GM18498 (cell line): Measurements from ENCODE around the gene CBFA2T2.
A peak's percentile ranks its signal among the peaks of the same experiment; 100 is the strongest.
"Not testable (repeated sequence)": the region's sequence is repeated elsewhere in the genome, so short reads cannot be mapped to it uniquely, and the experiment has no call there.

Experiments used
- ATAC-seq: cut with Tn5 transposase; IDR thresholded peaks from one replicate; pipeline ENCODE4 v1.9.1; 2021; ENCODE audit warnings: mild to moderate bottlenecking, moderate library complexity; ENCODE audit not compliant: unreplicated experiment

CBFA2T2 gene

DNA sequence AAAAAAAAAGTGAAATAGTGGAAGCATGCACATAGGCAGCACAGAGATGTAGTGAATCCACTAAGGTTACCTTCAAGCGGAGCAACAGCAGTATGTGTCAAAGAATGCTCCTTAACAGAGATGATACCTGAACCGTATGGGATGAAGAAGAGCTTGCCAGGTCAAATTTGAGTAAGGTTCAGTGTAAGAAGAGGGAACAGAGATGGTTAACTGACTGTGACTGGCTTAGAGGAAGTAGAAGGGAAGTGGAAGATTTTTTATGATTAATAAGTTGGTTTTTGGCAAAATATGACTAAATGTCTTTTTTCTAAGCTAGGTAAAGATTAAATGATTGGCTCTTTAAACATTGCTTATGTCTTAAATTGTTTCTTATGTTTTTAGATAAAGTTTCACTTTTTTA lies 119.6 kb downstream of the CBFA2T2 start:
- no peak for ATAC-seq

DNA sequence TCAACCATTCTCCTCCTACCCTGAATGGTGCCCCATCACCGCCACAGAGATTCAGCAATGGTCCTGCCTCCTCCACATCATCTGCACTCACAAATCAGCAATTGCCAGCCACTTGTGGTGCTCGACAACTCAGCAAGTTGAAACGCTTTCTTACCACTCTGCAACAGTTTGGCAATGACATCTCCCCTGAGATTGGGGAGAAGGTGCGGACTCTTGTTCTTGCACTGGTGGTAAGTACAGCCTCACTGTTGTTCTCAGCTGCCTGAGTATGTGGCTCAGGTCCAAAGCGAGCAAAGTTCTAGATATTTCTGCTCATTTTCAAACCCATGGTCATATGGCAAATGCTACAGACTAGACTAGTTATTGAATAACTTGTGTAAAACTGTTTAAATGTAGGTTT lies 121.2 kb downstream of the CBFA2T2 start:
- no peak for ATAC-seq

DNA sequence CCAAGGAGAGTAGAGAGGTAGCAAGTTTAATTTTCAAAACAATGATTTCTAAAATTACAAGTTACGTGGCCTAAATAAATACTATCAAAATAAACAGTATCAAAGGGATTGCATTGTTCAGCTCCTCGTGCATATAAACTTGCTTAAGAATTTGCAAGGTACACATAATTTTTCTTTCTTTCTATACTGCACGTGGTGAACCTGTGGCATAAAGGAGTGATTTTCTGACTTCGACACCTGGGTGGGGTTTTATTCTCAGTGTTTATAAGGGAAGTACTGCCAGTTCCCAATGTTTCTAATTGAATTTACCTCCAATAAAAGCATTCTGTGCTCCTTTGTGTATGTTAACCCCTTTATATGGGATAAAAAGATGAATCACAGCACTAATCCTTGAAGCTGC lies 122.1 kb downstream of the CBFA2T2 start:
- ATAC-seq, result no peak

DNA sequence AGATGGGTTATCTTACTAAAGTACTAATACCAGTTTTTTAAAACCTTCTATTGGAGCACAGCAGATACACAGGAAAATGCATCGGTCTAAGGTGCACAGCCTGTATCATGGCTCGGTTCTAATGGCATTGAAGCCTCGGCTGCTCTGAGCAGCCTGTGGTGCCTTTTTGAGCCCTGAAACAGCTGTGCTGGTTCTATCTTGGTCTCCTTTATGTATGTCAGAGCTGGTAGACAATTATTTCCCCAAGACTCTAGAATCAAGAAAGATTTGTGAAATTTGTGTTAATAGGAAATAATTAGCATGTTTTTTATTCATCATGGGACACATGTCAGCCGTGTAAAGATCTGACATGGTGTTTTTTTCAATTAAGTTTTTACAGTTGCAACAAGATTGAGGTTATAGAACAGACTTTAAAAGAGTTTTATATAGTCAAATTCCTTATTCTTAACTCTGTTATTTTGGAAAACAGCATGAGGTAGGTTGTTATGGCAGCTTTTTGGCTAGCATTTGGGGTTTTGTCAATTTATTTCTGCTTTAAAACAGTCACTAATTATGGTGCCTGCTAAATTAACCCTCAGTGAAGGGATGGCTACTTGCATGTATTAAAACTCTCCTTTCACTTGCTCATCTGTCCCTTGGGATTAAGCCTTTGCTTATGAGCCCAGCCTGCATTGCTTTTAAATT lies 132.0 kb downstream of the CBFA2T2 start:
- ATAC-seq, result no peak

DNA sequence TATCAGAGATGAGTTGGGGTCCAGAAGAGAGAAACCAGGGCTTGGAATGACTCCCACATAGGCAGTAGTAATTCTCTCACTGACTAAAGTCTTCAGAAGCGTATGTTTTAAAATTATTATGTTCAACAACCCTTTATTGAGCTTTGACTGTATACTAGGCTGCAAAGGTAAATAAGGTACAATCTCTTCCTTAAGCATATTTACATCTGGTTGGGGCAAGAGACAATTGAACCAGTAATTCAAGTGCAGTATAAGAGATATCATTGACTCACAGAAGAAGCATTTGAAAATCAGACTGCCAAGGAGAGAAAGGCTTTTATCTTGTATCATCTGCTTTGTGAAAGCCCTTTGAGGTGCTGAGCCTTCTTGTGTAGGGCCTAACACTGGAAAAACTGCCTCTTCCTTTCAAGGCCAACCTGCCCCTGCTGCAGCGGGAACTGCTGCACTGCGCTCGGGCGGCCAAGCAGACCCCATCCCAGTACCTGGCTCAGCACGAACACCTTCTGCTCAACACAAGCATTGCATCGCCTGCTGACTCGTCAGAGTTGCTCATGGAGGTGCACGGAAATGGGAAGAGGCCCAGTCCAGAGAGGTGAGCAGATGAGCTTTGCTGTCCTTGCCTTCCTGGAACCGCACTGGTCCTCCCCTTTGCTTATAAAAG lies 132.9 kb downstream of the CBFA2T2 start:
- no peak for ATAC-seq

DNA sequence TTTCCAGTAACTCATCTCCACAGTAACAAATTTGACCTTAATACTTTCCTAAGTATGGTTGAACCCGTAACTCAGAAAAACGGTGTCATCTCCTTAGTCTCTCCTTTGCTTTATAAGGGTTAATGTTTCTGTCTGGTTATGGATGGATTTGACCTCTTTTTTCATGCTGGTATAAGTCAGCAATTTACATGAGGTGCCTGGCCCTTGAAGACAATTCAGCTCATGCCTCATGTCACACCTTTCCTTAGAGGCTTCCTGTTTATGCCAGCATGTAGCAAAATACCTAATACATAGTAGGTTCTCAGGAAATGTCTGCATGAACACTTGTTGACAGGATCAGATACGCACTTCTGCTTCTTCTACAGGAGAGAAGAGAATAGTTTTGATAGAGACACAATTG lies 134.5 kb downstream of the CBFA2T2 start:
- ATAC-seq, result no peak

DNA sequence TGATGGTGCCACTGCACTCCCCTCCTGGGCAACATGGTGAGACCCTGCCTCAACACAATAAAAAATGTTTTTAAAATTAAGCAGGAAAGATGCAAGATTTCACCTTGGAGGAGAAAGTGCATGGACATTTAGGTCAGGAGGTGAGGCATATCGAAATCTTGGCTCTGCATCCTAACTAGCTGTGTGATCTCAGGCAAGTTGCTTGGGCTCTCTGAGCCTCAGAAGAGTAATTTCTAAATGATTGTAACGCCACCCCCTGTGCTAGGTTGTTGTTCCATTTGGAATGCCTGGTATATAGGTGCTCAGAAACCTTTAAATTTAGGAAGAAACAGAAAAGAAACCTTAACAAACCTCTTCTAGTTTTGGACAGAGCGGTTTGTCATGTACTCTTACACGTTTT lies 136.3 kb downstream of the CBFA2T2 start:
- no peak for ATAC-seq

DNA sequence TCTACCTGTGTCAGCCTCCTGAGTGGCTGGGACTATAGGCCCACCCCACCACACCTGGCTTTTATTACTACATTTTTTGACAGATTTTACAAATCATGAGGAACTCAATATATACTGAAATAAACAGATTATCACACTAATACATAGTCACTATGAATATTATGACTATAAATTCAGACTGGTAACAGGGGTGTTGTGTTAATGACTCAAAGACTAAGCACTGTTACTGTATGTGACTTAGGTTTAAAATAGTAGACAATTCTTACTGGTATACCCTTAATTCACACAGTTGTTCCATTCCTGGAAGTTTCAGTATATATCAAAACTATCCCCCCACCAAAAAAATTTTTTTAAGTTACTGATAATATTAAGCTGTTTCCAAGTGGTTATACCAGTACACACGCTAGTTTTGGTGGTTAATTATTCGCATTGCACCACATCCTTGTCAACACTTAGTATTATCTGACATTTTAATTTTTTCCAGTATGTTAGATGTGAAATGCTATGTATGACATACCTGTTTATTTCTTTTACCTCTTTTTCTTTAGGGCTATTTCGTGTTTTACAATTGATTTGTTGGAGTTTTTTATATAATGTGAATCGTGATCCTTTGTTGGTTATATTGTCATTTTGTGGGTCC lies 137.8 kb downstream of the CBFA2T2 start:
- ATAC-seq, result no peak

DNA sequence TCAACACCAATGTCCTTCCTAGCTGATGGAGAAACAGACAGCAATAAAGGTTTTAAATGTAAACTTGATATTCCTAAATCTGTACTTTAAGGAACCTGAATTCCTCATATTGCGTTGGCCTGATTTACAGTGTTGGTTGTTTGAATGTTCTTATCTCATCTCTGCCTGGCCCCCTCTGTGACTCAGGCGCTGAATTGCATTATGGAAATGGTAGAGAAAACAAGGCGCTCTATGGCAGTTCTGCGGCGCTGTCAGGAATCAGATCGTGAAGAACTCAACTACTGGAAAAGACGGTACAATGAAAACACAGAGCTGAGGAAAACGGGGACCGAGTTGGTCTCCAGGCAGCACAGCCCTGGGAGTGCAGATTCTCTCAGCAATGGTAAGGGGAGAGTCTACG lies 139.6 kb downstream of the CBFA2T2 start:
- ATAC-seq, result no peak

DNA sequence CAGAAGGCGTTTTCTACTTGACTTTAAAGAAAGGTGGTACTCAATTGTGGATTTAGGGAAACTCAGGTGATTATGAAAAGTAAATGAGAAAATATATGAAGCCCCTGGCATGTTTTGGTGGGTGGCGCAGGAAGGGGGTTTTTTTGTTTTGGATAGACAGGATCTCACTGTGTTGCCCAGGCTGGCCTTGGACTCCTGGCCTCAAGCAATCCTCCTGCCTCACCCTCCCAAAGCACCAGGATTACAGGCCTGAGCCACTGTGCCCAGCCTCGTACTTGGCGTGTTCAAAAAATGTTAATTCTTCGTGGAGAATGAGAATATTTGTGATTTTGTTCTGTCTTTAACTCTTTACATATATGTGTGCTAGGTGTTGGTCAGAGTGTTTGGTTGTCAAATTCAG lies 140.1 kb downstream of the CBFA2T2 start:
- ATAC-seq, result no peak

DNA sequence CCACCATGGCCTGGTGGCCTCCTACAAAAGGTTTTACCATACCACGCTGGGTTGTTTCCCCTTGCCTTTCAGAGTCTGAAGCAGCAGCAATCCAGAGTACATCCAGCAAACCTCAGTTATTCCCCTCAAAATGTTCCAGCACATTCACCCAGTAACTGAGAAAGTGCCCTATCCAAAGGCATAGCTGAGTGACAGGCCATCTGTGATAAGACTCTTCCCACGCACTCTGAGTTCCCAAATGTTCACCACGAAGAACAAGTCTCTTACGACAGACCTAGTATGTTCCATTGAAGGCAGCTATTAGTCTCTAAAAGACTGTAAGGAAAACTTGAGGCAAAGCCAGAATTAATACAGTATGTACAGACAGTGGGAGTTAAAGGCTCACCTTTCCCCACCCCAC lies 140.6 kb downstream of the CBFA2T2 start:
- no peak for ATAC-seq

DNA sequence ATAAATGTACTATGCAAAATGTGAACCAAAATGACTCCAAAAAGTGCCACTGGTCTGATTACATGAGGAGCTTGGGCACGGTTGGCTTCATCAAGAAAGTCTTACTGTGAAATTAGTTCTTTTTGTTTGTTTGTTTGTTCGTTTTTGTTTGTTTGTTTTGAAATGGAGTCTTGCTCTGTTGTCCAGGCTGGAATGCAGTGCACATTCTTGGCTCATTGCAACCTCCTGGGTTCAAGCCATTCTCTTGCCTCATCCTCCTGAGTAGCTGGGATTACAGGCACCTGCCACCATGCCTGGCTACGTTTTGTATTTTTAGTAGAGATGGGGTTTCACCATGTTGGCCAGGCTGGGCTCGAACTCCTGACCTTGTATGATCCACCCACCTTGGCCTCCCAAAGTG lies 142.0 kb downstream of the CBFA2T2 start:
- ATAC-seq, result not testable (repeated sequence)

DNA sequence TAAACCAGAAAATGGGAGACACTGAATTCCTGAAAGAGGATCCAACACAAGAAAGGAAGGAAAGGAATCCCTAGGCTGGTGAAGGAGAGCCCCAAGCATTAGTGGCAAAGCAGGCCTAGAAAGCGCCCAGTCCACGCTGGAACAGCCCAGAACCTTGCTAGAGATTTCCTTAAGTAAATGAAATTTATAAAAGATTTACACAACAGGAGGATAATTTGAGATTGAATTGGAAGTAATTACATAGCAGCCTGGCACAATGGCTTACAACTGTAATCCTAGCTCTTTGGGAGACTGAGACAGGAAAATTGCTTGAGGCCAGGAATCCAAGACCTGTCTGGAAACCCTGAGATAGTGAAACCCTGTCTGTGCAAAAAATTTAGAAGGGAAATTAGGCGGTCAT lies 145.4 kb downstream of the CBFA2T2 start:
- ATAC-seq, result no peak

DNA sequence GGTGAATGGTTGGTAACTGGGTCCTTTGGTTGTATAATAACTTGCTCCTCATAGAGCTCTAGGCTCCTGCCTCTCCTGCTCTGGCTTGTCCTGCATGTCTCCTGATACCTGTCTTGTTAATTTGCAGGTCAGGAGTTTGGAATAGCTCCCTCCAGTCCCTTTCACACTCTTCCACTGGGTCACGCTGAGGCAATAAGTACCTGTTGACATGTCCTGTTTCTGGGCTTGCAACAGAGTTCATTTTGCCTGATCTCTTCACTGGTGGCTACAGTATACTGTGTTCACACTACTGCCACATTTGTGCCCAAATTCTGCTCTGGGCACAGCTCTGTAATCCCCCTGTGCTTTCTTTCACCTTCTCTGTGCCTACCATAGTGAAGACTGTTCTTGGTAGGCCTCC lies 146.9 kb downstream of the CBFA2T2 start:
- no peak for ATAC-seq

DNA sequence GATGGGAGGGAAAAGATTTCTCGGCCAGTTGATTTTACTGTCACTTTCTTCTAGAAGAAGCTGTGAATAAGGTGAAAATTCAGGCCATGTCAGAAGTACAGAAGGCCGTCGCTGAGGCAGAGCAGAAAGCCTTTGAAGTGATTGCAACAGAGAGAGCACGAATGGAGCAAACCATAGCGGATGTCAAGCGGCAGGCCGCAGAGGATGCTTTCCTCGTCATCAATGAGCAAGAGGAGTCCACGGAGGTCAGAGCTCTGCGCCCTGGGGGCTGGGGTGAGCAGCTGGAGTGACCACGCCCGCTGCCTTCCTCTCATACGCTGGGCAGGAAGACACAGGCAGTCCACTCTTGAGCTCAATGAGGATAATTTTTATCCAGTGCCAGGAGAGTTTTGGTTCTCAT lies 150.4 kb downstream of the CBFA2T2 start:
- ATAC-seq, result no peak

DNA sequence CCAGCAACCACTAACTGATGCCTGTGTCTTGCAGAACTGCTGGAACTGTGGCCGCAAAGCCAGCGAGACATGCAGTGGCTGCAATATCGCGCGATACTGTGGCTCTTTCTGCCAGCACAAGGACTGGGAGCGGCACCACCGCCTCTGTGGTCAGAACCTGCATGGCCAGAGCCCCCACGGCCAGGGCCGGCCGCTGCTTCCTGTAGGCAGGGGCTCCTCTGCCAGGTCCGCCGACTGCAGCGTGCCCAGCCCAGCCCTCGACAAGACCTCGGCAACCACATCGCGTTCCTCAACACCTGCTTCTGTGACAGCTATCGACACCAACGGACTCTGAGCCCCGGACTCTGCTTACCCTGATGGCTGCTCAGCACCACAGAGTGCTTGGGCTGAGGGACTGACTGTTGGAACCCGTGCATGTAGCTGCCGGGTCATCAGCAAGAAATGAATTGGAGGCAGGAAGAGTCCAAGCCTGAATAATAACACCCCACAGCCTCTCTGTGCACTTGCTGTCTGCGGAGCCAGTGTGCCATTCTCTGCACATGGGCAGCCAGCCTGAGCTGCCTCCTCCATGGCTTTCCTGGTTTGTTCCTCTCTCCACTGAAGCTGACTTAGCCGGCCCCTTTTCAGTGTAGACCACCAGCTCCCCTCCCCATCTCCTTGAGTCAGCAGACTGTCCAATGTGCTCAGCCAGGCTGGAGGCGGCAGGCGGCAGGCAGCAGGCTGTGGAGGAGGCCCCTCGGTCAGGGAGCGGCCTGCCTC lies 154.6 kb downstream of the CBFA2T2 start:
- no peak for ATAC-seq

DNA sequence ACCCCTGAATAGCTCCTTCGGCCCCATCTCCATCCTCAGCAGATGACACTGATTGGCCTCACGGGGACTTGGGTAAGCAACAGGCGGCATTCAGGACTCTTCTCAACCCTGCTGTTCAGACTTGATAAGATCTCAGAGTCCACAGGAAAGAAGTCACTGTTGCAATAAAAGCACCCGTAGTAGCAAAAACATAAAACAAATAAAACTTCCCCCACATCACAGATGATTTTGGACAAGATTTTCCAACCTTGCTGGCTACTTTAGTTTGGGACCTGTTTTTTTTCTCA lies 155.1 kb downstream of the CBFA2T2 start:
- no peak for ATAC-seq

DNA sequence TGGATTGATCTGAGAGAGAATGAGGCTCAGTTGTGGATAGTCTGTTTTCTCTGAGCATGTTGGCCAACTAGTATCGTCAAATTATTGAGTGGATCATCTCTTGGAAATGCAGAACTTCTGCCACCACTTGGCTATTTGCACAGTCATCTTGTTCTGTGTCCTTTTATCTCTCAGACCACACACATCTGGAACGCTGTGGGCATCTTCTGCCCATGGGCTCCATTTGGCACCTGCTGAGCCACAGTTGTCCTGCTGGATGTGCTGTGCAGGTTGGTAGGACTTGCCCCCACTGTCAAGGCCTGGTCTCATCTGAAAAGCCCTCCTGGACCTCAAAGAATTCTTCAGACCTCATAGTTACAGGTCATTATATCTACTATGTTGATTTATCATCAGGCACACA lies 155.5 kb downstream of the CBFA2T2 start:
- ATAC-seq, result no peak

DNA sequence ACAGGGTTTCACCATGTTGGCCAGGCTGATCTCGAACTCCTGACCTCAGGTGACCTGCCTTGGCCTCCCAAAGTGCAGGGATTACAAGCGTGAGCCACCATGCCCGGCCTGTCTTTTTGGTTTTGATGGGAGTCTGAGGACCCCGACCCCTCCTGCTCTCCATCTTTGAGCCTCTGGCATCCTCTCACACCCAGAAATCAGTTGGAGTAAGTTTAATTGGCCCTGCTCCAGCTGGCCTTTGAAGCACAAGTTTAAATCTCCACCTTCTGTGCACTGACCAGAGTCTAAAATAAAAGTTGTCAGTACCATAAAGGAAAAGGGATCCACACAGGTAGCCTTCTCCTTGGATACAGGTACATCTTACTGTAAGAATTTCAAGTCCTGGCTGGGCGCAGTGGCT lies 156.3 kb downstream of the CBFA2T2 start:
- ATAC-seq, result no peak

DNA sequence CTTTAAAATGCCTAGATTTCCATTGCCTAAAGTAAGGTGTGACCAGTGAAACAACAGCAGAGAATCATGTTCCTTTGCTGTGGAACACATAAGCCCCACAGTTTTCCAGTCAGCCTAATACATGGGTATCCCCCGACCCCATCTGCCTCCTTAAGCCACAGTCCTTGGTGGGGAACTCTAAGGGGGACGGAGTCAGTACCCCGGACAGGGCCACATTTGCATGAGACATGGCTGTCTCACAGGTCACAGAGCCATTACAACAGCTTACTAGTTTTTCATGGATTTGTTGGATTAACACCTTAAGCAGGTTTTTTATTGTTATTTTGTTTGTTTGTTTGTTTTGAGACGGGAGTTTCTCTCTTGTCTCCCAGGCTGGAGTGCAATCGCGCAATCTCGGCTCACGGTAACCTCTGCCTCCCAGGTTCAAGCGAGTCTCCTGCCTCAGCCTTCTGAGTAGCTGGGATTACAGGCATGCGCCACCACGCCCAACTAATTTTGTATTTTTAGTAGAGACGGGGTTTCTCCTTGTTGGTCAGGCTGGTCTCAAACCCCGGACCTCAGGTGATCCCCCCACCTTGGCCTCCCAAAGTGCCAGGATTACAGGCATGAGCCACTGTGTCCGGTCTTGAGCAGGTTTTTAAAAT lies 157.2 kb downstream of the CBFA2T2 start:
- not testable (repeated sequence) for ATAC-seq

DNA sequence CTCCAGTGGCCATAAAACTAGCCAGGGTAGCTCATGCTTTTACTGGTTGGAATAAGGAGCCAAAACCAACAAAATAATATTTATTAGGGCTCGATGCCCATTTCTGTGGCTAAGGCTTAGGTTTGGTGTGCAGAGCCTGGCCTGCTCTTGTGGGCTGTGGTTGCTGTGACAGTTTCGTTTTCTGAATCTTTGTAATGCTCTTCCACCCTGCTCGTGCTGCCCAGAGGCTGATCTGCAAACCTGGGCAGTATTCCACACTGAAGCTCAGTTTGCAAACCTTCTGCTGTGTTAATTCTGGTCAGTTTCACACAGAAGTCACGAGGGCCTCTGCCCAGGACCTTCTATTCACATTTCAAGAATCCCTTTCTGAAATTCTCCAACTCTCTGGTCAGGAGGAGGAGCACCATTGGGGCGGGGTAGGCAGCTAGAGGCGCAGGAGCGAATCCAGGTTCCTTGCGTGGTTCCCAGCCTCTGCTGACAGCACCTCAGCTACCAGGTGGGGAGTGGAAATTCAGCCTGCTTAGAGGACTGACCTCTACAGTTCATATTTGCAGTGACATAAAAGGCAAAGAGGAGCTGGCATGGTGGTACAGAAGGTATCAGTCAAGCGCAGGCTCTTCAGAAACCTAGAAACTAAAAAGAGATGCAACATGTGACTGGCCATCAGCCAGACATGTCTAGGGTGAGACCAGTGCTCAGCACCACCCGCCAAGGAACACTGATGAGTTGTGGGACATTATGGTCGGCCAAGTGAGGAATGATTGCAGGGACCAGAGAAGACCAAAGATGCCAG lies 157.9 kb downstream of the CBFA2T2 start:
- ATAC-seq, result peak; percentile 81
